RCC 7860 (cell line): ENCODE results near the gene SH3PXD2A.
"Not testable (repeated sequence)": the region's sequence is repeated elsewhere in the genome, so short reads cannot be mapped to it uniquely, and the experiment has no call there.

Source experiments
- DNase-seq: peaks from one replicate; pipeline ENCODE4 v3.0.0-alpha.2; 2015; ENCODE audit warnings: low spot score
- FAIRE-seq: peaks from 2 replicates; lab custom pipeline; 2012; peaks lifted over from hg19 to GRCh38; lab: Jason Lieb, UNC

Gene SH3PXD2A

DNA sequence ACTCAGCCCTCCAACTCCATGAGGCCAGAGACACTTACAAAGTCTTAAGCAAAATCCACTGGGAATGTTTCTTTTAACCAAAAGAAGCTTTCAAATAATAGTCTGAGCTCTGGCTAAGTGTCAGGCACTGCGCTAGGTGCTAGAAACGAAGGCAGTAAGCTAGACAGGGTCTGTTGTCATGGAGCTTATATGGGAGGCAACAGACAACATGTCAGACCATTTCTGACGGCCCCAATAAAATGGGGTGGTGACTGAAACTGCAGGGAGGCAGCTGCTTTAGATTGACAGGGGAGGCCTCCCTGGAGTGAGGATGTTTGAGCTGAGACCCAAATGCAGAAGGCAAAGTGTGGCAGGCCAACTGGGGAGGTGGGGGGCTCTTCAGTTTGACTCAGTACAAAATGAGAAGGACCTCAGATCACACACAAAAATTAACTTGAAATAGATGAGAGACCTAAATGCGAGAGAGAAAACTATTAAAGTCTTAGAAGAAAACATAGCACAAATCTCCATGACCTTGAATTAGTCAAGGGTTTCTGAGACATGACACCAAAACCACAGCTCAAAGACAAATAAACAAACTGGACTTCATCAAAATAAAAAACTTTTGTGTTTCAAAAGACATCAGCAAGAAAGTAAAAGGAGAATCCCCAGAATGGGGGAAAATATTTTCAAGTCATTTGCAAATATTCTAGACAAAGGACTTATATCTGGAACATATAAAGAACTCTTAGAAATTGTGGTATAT, 40.6 kb downstream of the SH3PXD2A start:
- DNase-seq: no peak

DNA sequence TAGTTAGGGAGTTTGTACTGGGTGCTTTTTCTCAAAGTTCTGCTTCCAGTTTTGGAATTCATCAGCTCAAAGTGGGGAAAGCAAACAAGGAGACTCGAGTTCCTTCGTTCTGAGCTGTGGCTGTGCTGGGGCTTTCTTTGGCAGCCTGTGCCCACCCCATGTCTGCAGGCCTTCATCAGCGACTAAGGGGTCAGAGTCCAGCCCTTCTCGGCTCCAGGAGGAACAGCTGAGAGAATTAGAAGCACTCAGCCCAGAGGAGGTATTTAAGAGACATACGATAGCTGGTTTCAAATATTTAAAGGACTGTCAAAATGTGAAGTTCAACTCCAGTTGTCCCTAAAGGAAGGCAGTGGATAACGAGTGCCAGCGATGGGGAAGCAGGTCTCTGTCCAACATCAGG, 41.3 kb downstream of the SH3PXD2A start:
- FAIRE-seq (no peak), DNase-seq (no peak)

More for the DNA sequence above, 40.6 kb downstream of the SH3PXD2A start:
- no peak for FAIRE-seq

DNA sequence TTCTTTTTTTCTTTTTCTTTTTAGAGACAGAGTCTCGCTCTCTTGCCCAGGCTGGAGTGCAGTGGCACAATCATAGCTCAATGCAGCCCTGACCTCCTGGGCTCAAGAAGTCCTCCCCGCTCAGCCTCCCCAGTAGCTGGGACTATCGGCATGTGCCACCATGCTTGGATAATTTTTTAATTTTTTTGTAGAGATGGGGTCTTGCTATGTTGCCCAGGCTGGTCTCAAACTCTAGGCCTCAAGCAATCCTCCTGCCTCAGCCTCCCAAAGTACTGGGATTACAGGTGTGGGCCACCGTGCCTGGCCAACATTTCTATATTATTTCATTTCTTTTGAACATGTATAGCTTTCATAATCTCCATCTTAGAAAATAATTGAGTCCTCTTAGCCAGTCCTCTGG, 42.1 kb downstream of the SH3PXD2A start:
- FAIRE-seq: not testable (repeated sequence)

DNA sequence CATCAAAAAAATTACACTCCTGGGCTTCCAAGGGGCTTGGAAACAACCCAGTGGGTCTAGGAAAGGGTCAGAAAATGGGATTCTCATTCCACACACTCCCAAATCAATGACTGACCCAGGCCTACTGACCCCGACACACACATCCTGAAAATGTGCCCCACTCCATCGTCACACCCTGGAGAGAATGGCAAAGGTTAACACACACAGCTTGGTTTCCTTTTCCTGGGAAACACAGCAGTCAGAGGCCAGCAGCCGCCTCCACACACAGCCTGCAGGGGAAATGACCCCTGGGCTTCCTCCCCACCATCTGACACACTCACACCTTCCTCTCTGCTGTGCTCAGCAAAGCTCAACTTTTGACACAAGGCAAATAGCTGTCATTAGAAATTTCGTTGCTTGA, 42.9 kb downstream of the SH3PXD2A start:
- FAIRE-seq (no peak), DNase-seq (no peak)

More for the DNA sequence above, 42.1 kb downstream of the SH3PXD2A start:
- not testable (repeated sequence) for DNase-seq

DNA sequence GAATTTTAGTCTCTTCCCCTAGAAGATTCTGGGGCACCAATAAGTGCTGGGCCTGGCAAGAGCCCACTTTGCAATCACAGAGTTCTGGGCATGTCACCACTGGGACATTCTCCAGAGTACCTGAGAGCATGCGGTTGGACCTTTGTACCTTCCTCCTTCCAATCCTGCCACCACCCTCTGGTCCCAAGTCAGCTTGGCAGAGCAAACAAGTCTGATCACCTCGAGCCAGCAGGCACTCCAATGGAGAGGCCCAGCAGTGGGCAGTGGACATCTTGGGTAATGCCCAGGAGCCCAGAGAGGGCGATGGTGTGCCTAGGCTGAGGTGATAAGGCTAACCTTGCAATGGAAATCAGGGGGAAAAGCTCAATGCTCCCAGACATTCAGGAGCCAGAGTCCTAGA, 43.4 kb downstream of the SH3PXD2A start:
- no peak for DNase-seq
- no peak for FAIRE-seq

DNA sequence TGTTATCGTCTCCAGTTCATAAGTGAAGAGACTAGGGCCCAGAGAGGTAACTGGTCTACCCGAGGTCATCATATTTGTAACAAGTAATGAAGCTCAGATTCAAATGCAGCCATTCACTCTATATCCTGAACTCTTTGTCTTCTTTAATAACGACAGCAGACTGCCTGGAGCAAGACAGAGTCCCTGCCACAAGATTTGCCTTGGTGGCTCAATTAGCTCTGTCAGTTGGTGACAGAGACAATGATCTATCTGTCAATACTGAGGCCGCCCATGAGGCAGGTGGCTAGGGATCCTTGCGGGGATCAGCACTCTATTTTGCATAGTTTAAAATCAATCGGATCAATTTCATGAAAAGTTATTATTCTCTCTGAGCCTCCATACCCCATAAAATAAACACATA, 43.9 kb downstream of the SH3PXD2A start:
- no peak for DNase-seq
- FAIRE-seq: no peak

DNA sequence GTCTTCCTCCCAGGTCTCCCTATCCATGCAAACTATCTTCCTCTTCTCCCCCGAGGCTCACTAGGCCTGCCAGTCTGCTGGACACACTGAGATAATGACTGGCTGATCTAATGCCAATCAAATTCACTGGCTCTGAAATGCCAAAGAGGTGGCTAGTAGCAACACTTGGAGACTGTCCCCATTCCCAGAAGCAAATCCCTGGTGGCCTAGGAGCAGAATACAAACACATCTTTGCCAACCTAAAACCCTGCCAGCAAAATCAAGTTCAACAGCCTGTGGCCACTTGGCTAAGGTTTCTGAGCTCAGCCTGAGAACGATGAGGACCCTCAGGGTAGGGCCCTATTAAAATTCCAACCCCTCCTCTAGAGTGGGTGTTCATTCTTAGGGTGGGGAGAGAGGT, 46.6 kb downstream of the SH3PXD2A start:
- FAIRE-seq: no peak
- DNase-seq: no peak

DNA sequence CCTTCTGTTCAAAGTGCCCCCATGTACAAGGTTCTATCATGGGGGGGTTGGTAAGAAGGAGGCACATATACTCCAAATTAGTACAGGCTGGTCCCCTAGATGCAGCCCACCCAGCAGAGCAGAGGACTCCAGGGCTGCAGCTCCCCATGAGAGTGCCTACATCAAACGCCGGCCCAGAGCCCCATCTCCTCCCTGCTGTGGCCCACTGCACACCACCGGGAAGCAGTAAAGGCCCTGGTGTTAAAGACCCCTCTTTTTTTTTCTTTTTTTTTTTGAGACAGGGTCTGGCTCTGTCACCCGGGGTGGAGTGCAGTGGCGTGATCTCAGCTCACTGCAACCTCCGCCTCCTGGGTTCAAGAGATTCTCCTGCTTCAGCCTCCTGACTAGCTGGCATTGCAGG, 47.4 kb downstream of the SH3PXD2A start:
- DNase-seq (no peak), FAIRE-seq (no peak)

DNA sequence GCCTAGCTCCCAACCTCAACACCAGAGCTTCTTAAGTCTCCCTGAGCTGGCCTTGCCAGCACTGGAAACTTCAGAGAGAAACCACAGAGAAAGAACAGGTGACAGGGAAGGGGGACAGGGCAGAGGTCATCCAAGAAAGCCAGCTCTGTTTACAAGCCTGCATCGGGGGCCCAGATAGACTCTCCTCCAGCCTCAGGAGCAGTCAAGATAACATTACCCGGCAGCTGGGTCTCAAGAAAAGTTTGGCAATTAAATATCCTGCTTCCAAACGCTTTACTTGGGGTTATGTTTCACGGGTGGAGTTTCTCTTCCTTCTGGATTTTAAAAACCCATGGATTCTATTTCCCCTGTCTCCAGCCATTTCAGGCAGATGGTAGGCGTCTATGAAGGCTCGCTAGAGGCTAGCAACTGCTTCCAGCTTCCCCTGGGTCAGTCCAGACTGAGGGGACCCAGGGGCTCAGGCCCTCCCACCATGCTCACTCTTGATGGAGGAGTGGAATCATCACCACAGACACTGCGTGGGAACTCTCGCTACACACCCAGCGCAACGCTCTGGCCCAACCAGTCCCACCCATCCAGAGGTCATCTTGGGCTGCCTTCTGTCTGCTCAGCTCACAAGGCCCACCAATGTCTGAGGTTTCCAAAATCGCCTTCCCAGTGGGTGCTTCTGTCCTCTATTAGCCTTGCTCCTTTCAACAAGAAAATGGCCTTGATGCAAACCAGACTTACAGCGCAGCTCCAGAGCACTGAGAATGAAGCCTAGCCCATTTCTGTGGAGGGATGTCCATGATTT, 48.8 kb downstream of the SH3PXD2A start:
- DNase-seq: no peak
- no peak for FAIRE-seq

DNA sequence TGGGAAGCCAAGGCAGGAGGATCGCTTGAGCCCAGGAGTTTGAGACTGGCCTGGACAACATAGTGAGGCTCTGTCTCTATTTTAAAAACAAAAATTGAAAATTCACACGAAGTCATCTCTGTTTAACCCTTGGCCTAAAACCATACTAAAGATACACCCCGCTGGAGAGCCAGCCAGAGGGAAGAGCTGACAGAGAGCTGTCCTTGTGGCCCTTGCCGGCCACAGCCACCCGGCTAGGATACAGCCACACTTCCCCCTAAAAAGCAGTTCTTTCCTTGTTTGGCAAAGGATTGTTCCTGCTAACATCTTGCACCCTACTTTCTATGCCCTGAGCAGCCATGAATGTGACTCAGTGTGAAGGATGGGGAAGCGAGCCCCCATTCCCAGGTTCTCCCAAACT, 49.6 kb downstream of the SH3PXD2A start:
- DNase-seq (no peak), FAIRE-seq (no peak)

DNA sequence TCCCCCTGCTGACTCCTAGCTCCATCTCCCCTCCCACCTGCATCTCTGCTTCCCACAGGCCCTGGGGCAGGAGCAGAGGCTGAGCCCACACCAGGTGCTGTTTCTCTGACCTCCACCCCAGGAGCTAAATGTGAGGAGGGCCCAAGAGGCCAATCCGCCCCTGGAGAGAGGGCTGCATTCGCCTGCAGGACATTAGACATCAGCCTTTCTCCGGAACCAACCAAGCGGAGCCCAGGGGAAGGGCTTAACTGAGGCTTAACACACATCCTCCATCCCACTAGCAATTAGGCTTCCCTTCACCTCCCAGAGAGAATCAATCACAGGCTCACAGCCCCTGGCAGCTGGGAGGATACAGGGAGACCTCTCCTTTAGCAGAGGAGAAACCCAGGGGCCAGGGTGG, 50.5 kb downstream of the SH3PXD2A start:
- DNase-seq (no peak), FAIRE-seq (no peak)

DNA sequence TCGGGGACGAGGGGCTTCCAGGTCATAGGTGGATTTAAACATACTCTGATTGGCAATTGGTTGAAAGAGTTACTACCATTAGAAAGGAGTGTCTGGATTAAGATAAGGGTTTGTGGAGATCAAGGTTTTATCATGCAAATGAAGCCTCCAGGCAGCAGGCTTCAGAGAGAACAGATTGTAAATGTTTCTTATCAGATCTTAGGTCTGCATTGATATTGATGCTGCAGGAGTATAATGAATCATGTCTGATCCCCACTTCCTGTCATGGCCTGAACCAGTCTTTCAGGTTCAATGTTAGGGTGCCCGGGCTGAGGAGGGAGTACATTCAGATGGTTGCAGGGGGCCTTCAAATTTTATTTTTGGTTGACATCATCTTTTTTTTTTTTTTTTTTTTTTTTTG, 51.4 kb downstream of the SH3PXD2A start:
- no peak for DNase-seq
- no peak for FAIRE-seq

DNA sequence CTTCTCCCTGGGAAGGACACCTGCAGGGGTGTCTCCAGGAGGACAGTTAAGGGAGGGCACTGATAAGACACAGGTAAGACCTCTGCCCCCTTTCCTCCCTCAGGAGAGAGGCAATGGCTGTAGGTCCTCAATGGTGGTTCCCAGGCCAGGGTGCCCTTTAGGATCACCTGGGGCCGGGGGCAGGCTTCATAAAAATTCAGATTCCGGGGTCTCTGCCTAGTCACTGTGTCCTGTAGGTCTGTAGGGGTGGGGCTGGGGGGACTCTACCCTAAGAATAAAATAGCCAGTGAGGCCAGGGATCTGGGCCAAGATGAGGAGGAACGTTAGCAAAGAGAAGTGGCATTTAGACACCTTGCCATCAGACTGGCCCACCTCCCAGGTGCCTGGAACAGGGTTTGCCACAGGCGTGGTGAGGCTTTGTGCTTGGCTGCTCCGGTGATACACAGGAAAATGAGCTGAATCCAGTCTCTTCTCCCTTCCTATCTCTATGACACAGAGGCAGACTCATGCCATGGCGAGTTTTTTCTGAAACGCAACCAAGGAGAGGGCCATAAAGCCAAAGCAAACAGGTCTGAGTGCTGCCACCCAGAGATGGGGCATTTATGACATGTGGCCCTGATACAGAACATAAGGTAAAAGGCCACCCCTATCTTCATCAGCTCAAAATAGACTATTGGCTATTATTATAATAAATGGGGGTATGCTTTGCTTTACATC, 52.6 kb downstream of the SH3PXD2A start:
- FAIRE-seq: no peak

DNA sequence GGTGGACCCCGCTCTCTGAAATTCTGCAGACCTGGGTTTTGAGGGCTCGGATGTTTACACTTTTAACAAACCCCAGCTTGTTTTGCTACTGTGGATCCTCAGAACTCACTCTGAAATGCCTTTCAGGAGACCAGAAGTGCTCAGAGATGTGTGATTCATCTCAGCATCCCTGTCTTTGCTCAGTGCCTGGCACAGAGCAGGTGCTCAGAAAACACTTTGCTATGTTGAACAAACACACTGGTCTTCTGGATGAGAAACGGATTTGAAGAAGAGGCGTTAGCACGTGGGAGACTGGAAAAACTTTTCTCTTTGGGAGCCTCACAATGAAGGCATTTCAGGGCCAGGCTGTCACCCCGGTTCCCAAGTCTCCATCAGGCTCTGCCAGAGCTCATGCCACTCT, 53.3 kb downstream of the SH3PXD2A start:
- no peak for DNase-seq
- no peak for FAIRE-seq

More for the DNA sequence above, 52.6 kb downstream of the SH3PXD2A start:
- no peak for DNase-seq

DNA sequence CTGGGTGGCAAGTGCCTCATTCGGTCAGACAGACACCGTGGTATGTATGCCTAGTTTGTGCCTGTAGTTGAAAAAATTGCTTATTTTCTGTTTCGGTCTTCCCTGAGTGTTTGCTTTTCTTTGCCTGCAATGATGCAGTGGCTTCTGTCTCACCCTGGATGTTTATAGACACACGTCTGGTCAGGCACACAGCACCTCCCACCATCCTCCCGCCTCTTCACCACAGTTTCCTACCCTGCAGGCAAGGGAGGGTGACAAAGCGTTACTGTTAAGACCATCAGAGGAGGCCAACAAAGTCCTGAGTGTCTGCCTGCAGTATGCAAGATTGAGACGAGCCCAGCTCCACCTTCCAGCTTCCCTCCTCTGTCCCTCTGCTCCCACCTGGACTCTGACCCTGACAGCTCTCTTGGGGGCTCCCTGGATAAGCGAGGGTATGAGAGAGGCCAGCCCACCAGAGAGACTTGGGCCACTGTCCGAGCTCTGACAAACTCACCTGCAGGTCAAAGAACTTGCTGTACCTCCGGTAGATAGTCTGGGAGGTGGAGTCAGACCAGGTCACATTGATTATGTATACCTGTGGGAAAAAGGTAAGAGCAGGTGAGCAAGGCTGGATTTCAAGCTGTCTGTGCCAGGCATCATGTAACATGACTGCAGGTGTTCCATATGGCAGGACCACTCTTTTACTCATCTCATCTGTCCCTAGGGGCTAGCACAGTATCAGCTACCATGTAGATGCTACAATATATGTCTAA, 54.4 kb downstream of the SH3PXD2A start:
- FAIRE-seq (no peak), DNase-seq (no peak)

DNA sequence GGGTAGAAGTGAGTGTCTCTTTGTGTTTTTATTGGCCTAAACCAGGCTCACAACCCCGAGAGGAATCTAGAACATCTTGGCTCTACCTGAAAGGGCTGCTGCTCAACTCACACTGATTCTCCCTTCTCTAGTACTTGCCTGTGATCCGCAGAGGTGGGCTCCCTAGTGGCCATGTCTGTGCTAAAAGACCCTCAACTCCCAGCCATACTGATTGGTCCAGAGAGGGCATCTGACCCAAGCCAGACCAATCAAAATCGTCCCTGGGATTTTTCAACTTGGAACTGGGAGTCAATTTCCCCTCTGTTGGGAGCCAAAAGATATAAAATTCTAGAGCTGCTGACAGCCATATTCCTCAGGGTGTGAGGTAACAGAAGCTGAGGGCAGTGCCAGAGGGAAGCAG, 55.3 kb downstream of the SH3PXD2A start:
- FAIRE-seq: no peak
- DNase-seq: no peak

DNA sequence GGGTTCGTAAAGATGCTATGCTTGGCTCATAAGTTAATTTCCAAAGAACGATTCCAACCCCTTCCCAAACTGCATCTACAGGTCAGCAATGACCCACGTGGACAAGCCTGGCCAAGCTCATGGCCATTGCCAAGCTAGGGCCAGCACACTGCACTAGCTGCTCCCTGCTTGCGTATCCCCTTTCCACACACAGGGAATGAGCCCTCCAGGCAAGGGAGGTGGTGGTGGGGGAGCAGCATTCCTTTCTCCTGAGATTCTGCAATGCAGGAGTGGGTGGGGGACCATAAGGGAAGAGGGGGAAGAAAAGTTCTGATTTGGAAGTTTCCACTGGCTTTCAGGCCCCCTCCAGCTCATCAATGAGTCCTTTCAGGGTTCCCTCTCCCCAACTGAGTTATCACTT, 56.0 kb downstream of the SH3PXD2A start:
- DNase-seq (no peak), FAIRE-seq (no peak)

DNA sequence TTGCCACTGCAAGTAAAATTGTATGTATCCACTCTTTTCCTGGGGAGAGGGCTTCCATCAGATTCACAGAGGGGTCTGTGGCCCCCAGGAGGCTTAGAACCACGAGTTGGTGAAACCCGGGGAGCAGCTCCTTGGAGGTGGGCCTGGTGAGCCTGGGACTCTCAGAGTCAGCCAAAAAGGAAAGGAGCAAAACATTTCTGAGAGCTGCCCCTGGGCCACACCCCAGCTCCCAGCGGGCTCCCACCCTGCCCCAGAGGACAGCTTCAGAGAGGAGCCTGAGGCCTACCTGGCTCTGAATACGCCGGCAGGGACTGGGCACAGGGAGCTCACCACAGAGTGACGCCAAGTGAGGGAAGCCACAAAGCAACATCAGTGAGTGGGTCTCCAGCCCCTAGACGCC, 56.9 kb downstream of the SH3PXD2A start:
- DNase-seq (no peak), FAIRE-seq (no peak)

DNA sequence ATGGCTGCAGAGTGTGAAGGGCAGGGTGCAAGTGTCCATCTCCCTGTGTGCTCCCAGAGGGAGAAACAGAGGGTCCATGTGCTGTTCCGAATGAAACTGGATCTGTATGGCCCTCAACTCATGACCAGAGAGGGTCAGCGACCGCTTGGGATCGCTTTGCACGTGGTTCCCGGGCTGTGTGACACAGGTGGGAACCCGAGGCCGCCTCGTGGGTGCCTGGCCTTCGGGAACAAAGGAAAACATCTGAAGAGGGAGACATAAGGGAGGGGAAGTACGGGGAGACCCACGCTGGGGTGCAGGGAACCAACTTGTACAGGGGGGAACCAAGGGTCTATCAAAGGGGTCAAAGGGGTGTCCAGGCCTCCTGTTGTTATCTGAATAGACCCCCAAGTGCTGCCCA, 57.5 kb downstream of the SH3PXD2A start:
- FAIRE-seq: no peak
- DNase-seq: no peak

DNA sequence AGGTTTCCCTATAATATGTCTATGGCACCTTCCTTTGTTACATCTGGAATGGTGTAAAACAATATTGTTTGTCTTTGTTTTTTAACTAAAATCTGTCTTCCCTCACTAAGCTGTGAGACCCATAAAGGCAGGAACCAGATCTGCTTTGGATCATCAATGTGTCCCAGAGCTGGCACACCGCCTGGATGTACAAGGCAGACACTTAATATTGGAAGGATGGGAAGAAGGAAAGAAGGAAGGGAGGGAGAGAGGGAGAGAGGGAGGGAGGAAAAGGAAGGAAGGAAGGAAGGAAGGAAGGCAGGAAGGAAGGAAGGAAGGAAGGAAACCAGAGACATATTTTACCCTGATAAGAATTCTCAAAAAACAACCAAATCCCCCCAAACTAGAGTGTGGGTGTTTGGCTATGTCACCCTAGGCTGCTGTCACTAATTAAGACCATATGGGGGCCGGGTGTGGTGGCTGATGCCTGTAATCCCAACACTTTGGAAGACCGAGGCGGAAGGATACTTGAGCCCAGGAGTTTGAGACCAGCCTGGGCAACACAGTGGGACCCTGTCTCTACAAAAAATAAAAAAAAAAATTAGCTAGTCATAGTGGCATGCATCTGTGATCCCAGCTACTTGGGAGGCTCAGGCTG, 59.6 kb downstream of the SH3PXD2A start:
- no peak for FAIRE-seq
- no peak for DNase-seq
